ENCODE results near the gene LIPG. TPM values are rescaled to one million over a fixed set of nuclear protein-coding genes. Genes with fewer than 3 reads are reported as not detected.
"Not testable (repeated sequence)": the region's sequence is repeated elsewhere in the genome, so short reads cannot be mapped to it uniquely, and the experiment has no call there.

LIPG gene
- 3.2 and 3.7 TPM in 2 replicates for total RNA-seq (2014; rRNA removed; shearing (Covaris generic))

DNA sequence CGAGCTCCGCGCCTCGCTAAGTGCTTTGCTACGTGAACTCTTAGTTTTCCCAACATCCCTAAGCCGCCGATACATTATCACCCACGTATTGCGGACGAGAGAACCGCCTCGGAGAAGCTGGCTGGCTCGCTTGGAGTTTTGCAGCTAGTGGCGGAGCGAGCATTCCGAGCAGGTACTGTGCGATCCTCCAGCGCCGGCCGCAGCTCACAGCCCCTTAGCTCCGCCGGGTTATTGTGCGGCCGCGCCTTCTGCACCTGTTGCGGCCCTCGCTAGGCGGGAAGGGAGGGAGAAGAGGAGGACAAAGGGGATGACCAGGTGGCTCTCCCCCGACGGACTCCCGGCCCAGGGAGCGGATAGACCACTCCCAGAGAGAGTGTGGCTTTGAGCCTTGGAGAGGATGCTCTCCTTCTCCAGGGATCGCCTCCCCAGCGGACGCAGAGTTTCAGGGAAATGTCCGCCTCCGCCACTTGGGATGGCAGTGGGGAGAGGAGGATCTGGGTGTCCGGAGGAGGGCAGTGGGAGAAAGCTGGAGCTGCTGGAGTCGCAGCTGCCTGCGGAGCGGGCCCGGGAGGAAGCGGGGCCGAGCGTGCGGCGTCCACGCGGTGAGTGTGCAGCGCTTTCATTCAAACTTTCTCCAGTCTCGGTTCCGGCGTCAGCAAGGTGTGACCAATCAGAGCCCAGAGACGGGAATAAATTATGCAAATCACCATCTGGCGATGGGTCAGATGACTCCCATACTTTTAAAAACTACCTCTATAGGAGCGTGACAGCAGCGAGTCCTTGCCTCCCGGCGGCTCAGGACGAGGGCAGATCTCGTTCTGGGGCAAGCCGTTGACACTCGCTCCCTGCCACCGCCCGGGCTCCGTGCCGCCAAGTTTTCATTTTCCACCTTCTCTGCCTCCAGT lies at the start of gene LIPG:
LIPG (plus strand) TSS at position 769 of the 905 bp plus-strand sequence. CDS start 252 bp downstream, outside the sequence.
- DNase-seq (ENCODE audit: low spot score), result peak; percentile 45

DNA sequence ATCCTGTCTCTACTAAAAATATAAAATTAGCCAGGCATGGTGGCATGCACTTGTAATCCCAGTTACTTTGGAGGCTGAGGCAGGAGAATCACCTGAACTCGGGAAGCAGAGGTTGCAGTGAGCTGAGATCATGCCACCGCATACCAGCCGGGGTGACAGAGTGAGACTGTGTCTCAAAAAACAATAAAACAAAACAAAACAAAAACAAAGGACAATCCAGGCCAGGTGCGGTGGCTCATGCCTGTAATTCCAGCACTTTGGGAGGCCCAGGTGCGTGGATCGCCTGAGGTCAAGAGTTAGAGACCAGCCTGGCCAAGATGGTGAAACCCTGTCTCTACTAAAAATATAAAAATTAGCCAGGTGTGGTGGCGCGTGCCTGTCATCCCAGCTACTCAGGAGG lies 49.0 kb upstream of the LIPG start:
- DNase-seq (ENCODE audit: low spot score), result not testable (repeated sequence)

DNA sequence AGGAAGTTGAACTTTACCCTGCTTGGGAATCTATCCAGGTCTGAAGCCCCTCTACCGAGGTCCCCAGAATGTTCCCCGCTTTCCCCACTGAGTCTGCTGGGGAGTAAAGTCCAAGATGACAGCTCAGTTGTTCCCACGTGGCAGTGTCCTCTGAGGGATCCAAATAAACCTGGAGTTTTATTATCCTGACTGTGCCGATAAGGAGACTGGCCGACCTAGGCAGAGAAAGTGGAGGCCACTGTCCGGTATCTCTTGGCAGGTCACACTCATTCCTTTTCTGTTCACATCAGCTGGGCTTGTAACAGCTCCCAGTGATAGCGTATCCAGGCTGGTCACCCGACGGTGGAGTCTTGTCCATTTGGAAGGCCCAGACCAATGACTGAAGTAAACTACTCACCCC lies 47.3 kb upstream of the LIPG start:
- no peak for DNase-seq (ENCODE audit: low spot score)

DNA sequence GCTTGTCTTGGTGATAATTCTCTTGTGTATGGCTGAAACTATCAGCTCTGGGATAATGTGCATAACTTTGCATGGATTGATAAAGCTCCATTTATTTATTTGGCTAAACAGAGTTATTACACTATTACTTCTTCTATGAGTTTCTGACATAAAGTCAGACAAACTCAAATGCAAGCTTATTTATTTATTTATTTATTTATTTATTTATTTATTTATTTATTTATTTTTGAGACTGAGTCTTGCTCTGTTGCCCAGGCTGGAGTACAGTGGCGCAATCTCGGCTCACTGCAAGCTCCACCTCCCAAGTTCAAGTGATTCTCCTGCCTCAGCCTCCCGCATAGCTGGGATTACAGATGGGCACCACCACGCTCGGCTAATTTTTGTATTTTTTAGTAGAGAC lies 46.9 kb upstream of the LIPG start:
- not testable (repeated sequence) for DNase-seq (ENCODE audit: low spot score)

DNA sequence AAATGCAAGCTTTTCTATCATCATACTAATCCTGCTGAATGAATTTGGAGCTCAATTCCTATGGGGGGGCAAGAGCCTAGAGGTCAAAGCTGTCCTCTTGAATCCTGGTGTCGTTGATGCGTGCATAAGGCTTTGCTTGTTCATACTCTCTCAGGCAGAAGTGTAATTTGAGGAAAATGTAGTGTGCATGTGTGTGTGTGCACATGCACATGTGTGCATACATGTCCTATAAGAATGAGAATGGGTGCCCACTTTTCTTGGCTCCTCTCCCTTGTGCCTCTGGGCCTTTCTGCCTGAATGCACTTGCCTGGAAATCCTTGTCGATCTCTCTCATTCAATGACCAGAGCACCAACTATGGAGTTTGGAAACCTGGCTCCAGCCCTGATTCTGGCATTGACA lies 46.3 kb upstream of the LIPG start:
- DNase-seq (ENCODE audit: low spot score), result no peak

DNA sequence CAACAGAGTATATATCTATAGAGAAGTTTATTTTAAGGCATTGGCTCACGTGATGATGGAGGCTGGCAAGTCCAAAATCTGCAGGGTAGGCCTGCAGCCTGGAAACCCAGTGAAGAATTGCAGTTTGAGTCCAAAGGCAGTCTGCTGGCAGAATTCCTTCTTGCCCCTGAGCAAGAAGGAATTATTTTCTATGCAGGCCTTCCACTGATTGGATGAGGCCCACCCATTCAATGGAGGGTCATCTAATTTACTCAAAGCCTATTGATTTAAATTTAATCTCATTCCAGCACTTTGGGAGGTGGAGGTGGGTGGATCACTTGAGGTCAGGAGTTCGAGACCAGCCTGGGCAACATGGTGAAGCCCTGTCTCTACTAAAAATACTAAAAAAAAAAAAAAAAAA lies 44.4 kb upstream of the LIPG start:
- DNase-seq (ENCODE audit: low spot score), result no peak

DNA sequence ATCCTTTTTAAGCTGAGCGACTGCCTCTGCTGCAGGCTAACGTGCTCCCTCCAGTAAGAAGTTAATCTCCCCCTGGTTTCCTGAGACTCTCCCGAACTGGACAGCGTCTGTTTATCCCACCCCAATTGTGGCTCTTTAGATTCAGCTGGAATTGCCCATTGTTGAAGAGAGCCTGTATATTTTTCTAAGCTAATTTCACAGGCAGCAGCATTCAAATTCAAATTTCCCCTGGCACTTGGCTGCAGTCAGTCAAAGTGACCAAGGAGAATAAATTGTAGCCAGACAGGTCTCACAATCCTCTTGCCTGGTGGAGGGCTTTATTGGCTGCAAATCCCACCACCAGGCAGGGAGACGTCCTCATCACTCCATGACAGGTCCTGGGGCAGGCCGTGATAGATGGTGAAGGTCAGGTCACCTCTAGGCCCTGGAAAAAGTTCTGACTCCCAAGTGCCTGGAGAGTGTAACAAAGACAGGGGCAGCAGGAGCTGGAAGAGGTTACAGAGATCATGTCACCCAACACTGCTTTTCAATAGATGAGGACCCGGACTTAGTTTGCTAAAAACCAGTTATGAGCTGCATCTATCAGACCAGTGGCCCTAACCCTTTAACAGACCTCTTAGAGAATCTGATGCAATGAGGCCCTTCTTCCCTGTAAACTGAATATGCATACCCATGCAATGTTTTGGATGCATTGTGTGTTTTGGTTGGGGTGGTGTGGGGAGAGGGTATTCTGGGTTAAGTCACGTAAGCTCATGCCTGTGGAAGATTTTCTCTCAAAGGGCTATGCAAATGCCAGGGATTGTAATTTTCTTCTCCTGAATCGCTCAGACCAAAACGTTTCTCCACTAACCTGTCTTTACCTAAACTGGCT lies 42.5 kb upstream of the LIPG start:
- no peak for DNase-seq (ENCODE audit: low spot score)

DNA sequence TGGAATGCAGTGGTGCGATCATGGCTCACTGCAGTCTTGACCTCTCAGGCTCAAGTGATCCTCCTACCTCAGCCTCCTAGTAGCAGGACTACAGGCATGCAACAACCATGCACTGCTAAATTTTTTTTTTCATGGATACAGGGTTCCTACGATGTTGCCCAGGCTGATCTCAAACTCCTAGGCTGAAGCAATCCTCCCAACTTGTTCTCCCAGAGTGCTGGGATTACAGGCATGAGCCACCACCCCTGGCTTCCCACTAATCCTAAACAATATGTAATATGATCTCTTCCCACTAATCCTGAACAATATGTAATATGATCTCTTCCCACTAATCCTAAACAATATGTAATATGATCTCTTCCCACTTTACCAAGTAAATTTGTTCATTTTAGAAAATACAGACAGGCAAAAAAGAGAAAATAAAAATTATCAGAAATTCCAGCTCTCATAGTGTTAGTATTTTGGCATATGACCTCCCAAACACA lies 41.2 kb upstream of the LIPG start:
- no peak for DNase-seq (ENCODE audit: low spot score)

DNA sequence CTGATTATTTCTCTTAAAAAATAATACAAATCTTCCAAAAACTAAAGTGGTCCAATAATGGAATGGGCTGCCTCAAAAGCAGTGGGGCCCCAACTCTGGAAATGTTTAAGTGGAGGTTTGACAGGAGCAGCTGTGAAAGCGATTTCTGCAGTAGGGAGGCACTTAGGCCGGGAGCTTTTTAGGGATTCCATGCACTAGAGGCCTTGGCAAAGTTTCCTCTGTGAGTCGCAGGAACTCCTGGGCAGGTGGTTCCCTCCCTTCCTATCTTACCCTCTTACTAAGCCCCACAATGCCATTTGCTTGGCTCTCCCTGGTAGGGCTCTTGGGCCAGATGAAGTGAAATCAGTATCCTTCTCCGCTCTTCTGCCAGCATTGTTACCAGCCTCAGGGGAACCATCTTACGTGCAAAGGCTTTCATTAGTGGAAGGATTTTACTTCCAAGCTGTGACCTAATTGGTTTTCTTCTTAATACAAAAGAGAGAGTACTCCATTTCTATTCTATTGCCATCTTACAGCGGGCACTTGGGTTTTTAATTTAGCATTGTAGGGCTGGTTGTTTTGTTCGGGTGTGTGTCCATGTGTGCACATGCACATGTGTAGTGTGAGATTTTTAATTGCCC lies 40.5 kb upstream of the LIPG start:
- DNase-seq (ENCODE audit: low spot score), result peak; percentile 14

DNA sequence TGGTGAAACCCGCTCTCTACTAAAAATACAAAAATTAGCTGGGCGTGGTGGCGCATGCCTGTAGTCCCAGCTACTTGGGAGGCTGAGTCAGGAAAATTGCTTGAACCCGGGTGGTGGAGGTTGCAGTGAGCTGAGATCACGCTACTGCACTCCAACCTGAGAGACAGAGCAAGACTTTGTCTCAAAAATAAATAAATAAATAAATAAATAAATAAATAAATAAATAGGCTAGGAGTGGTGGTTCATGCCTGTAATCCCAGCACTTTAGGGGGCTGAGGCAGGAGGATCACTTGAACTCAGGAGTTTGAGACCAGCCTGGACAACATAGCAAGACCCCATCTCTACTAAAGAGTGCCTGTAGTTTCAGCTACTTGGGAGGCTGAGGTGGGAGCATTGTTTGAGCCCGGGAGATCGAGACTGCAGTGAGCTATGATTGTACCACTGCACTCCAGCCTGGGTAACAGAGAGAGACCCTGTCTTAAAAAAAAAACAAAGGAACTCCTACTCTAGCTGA lies 38.2 kb upstream of the LIPG start:
- DNase-seq (ENCODE audit: low spot score), result not testable (repeated sequence)

DNA sequence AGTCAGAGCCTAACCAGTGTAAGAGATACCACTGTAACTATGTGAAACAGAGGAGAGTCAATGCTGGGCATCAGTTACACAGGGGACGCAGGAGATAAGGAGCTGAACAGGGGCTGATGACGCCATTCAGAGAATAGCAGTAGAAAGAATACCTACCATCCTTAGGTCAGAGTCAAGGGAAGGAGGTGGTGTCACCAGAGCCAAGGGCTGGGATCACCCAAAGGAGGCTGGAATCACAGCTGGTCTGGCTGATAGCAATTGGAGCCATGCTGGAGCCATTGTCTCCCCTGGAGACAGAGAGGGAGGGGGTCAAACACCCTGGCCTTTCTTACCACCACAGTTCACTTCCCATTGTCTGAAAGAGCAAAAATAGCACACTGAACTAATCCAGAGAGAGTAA lies 37.5 kb upstream of the LIPG start:
- DNase-seq (ENCODE audit: low spot score), result no peak

DNA sequence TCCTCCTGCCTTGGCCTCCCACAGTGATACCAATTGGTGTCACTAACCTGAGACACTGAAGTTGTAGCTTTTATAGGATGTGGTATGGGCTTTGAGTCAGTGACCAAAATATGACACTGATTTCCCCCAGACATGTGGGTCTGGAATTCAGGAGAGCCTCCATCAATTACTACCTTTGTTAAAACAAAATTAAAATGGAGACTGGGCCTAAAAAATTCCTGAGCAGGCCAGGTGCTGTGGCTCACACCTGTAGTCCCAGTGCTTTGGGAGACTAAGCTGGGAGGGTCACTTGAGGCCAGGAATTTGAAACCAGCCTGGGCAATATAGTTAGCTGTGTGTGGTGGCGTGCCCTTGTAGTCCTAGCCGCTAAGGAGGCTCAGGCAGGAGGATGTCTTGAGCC lies 36.9 kb upstream of the LIPG start:
- DNase-seq (ENCODE audit: low spot score), result no peak

DNA sequence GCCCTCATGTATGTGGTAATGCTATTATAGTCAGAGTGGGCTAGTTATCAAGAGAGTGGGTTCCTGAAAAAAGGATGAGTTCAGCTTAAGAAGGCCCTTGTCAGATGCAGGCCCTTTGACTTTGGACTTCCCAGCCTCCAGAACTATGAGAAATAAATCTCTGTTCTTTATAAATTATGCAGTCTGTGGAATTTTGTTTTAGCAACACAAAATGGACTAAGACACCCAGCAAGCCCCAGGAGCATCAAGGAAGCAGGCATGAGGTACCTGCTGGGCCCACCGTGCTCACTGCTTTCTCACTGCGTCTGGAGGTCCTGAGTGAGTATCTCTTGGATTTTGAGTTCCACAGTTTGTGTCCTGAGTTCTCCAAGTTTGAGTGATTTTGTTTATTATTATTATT lies 35.9 kb upstream of the LIPG start:
- no peak for DNase-seq (ENCODE audit: low spot score)

DNA sequence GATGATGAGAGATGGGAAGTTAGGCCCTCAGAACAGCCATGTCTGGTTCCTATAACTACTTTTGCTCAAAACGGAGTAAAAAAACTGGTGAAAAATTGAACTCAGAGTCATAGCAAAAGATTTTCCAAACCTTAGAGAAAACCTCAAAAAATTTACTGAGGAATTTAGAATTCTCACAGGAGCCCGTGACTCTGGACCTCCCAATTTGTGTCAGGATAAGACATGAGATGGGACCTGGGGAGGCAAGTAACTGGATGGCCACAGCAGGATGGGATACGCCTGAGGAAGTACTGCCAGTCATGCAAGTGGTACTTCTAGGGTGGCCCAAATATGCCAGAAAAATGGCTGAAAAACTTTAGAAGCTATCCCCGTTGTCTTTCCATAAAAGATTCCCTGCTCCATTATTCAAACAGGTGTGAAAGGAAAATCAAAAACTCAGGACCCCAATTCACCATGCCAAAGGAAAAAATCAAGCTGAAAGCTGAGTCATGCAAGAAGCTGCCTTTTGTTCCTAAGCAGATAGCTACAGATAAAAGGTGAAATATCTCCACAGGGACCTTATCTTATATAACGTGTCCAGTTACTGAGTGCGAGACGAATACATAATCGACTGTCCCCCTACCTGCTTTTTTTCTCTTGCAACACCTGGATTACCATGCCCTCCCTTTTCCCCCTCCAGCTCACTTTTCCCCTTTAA lies 34.1 kb upstream of the LIPG start:
- no peak for DNase-seq (ENCODE audit: low spot score)

DNA sequence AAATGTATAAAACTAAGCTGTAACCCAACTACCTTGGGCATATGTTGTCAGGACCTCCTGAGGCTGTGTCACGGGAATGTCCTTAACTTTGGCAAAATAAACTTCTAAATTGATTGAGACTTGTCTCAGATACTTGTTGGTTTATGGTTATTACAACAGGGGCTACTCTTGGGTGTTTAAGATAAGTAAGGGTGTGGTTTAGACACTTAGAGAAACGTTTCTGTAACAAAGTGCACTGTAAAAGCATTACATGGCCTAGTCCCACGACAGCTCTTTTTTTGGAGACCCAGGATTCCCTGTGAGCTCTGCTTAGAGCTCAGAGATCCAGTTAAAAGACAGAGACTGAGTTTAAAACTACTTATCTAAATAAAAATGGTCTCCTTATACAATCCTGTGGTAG lies 32.3 kb upstream of the LIPG start:
- DNase-seq (ENCODE audit: low spot score), result no peak

DNA sequence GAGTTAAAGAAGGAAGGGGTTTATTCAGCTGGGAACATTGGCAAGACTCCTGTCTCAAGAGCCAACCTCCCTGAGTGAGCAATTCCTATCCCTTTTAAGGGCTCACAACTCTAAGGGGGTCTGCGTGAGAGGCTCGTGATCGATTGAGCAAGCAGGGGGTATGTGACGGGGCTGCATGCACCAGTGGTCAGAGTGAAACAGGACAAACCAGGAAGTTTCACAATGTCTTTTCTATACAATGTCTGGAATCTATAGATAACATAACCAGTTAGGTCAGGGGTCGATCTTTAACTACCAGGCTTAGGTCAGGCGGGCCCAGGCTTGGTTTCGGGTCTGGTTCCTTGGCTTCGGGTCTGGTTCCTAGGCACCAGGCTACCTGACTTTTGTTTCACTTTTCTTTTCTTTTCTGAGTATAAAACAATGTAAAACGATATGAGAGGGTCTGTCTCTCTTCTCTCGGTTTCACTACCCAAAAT lies 30.1 kb upstream of the LIPG start:
- DNase-seq (ENCODE audit: low spot score), result no peak

DNA sequence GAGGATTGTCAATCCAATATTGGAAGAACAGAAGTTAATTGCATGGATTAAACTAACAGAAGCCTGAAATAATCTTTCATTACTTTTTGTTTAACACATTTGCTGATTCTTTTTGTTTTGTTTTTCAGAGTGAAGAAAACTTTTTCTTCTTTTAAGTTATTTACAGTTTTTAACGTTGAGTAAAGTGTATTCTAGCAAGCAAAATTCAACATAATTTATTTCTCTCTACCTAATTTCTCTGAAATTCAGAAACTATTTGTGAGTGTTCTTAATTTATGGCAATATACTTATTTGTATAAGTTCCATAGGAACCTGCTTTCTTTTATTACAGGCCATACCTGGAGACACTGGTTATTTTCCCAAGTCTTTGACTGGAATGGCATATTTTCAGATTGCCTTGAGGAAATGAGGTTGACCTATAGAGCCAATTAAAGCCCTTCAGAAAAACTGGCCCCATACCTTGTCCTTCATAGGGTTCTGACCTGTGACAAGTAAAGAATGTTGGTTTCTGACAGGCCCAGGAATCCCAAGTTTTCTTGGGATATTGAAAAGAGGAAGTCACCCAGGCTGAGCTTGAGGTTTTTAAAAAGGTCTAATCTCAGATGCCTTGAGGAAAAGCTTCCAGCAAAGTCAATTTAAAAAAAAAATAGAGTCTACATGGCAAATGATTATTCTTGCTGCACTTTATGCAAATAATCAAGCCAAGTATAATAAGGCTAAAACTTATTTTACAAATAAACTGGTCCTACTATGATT lies 26.8 kb upstream of the LIPG start:
- DNase-seq (ENCODE audit: low spot score), result no peak

DNA sequence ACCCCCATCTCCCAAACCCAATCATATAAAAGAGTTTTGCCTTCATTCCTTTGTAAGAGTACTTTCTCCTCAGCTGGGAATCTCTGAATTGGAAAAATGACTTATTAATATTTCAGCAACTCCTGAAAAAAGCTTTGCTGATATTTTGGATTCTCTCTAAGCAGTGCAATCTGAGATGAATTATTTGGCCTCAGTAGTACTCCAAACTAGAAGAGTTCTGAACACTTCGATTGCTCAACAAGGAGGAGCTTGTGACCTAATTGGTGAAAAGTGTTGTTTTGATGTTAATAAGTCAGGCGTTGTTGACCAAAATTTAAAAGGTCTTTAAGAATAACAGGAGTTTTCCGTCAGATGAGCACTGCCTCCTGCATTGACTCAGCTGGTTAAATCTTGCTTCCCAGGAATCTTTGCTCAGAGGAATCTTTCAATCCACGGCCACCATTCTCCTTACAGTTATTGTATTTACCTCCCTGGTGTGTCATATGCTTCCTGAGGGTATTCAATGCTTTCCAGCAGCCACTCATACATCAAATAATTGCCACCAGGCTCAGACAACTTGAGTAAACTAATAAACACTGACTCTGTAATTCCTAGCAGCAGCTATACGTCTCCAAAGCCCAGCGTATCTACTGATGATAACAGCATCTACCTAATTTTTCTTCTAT lies 24.5 kb upstream of the LIPG start:
- DNase-seq (ENCODE audit: low spot score), result no peak

DNA sequence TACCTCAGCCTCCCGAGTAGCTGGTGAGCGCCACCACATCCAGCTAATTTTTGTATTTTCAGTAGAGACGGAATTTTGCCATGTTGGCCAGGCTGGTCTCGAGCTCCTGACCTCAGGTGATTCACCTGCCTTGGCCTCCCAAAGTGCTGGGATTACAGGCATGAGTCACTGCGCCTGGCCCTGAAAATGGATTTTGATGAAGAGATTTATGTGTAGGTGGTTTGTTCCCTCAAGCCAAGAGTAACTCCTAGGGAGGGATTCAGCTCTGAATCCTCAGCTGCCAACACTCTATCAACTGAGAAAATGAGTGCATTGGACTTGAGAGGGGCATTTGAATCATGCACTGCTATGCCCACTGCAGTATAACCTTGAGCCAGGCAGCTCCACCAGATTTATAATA lies 17.5 kb upstream of the LIPG start:
- peak; percentile 35 for DNase-seq (ENCODE audit: low spot score)

DNA sequence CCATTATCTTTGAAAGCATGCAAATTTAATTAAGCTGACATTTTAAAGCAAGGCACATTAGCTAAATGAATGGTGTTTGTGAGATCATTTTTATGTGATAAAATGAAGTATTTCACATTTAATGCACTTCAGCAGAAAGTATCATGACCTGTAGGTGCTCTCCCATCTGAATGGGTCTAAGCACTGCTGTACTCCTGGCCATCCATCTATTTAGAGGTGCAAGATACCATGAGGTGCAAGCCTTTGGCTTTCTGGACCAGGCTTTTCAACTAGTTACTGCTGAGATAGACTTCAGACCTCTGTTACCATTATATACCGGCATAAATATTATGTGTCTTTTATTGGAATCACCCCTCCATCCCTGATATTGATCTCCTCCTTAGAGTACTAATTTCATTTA lies 15.6 kb upstream of the LIPG start:
- no peak for DNase-seq (ENCODE audit: low spot score)

All from A172 (cell line).